Activated CD4-positive, alpha-beta T cell treated with anti-CD3 and anti-CD28 coated beads for 24 hours (primary cell): ENCODE measurements around the gene HIVEP3.

Experiments used
- DNase-seq, 2 donors: peaks; one replicate each; pipeline ENCODE4 v3.0.0-alpha.2; 2020; ENCODE audit warnings: low read depth in 2 of 2

HIVEP3 gene

DNA sequence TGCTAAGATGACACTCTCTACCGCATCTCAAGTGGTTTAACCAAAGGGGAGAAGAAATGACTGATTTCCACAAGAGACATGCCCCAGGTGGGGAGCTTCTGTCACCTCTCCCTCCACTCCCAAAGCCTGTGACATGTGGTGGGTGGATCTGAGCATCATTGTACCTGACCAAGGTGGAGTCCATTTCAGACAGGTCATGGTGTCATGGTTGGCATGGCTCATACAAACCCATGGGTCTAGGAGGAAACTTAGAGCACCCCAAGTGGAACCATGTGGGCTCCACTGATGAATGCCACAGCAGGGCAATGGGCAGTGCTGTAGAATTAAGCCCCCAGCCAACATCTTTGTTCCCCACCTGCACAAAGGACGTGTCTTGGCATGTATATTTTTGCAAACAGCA, 302.7 kb downstream of the HIVEP3 start:
- no peak for DNase-seq

DNA sequence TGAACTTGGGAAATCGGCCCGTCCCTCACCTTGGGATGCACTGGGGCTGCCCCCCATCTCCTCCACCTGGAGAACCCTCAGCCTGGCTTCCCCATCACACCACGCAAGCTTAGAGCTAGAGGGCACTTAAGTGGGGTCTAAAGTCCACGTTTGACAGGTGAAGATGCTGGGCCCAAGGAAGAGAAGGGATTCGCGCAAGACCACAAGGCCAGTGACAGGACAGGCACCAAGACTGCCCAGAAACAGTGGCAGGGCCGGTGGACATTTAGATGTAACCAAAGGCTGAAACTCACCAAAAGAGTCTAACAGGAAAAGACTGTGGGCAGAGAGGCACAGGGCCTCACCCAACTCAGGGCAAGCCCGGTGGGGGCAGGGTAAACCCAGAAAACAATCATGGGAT, 303.4 kb downstream of the HIVEP3 start:
- no peak for DNase-seq

DNA sequence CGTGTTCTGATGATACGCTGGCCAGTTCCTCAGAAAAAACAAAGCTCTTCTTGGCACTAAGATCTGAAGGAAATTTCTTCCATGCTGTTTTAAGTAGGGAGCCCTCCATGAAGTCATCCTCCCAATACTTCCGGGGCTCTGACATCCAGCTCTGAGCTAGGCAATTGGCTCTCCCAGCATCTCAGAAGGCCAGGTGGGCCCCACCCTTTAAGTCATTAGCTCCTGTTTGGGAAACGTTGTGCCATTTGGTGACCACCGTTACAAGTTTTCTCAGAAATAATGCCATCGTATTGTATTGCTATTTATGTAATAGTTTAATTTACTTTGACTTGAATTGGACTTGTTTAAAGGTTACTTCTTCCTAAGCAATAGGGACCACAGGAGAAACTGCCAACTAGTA, 303.9 kb downstream of the HIVEP3 start:
- DNase-seq, result no peak

DNA sequence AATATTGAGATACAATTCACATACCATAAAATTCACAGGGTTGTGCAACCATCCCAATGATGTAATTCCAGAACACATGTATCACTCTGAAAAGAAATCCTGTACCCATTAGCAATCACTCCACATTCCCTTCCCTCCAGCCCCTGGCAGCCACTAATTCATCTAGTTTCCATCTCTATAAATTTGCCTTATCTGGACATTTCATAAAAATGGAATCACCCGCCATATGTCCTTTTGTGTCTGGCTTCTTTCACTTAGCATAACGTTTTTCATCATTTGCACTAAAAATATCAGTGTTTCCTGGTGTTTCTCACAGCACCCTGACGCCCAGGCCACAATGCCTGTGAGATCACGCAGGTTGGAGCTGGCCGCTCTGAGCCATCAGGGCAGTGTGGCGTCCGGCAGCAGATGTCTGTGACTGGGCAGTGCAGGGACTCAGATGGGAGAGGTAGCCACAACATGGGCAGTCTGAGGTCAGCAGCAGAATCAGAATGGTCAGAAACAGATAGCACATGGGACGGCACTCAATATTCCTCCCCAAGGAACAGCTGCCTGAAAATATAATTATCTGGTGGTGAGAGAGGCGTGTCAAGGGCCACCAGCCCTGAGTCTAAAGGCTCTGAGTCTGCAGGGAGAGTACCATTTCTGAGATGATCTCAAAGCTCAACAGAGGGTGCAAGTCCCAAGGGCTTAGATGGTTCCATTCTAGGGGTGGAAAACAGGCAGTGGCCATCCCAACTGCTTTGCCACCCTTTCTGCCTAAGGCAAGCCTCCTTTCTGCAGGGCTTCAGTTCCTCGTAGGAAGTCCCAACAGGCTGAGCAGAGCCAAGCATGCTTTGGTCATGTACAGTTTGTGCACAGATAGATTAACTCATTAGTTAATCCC, 304.8 kb downstream of the HIVEP3 start:
- DNase-seq, result no peak

DNA sequence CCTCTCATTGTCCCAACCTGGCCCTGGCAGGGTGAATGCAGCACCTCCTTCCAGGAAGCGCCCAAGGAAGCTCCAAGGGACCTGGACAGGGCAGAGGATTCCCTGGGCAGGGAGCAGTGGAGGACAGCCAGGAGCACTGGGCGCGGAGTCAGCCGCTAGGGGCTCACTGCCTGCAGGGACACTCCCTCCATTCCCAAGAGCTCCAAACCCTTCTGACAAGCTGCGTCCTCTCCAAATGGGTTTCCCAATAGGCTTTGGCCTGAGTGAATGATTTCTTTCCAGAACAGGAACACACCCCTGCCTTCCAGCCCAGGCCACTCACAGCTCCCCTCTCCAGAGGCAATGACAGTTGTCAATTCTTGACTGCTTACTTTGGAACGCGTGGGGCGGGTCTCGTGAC, 305.8 kb downstream of the HIVEP3 start:
- DNase-seq, result no peak

DNA sequence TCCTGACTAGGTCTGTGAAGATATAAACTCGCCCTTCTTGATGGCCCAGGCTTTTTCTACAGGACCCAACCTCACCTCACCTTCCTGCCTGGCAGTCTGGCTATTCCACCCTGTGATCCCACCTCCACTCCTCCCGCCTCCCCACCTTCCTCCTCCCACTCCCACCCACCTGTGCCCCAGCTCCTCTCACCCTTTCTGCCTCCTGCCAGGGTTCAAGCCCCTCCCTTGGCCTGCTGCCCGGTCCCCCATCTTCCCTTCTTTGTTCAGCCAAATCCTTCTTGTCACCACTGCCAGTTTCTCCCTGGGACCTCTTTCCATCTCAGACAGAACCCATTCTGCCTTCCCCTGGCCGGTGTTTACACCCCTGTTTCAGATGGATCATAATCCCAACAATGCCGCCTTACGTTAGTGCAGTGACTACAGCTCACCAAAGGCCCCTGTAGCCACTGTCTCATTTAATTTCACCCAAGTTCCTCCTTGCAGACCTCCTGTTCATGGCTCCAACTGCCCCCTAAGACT, 306.7 kb downstream of the HIVEP3 start:
- DNase-seq, result no peak

DNA sequence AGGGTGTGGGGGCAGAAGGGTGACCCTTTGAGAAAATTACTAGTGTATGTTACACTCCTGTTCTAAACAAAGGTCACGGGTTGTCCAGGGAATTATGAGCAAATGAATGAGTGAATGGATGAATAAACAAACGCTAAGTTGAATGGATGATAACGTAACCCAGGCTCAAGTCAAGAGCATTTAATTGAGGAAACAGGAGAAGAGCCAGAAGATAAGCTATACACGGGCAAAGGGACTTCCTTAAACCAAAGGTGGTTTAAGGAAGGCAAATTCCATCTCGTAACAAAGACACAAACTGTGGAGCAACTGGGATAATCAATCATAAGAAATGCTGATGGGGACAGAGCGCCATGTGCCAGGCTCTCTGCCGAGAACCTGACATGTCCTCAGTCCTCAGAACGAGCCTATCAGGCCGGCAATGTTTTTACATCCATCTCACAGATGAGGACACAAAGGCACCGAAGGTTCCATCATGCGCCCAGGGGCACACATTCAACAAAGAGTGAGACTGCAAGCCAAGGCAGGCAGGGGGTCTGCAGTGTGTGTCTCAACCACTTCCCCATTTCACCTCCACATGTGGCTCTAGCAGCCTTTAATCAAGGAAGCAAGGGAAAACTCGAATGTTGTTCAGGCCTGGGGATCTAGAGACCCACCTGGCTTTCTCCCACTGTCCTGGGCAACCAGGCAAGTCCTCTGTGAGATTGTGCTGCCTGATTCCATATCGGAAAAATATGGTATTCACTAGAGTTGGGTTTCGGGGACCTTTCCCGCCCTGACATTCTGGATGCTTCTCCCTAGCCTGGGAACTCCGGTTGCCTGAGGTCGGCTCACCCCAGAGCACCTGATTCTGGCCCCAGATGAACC, 307.4 kb downstream of the HIVEP3 start:
- no peak for DNase-seq

DNA sequence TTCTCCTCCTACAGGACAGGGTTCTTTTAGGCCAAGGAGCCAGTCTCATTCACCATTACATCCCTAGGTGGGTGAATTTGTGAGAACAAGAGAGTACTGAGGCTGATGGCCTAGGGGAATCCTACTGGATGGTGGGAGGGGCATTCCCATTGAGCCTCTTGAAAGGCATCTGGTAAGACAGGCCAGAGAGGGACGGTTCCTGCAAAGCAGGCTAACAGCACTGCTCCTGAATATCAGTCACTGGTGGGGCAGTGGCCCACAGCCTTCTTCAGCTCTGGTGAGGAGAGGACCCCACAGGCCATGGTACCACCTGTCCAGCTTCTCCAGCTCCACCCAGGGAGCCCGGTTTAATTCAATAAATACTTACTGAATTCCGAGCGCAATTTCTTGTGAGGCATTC, 308.4 kb downstream of the HIVEP3 start:
- DNase-seq, result no peak

DNA sequence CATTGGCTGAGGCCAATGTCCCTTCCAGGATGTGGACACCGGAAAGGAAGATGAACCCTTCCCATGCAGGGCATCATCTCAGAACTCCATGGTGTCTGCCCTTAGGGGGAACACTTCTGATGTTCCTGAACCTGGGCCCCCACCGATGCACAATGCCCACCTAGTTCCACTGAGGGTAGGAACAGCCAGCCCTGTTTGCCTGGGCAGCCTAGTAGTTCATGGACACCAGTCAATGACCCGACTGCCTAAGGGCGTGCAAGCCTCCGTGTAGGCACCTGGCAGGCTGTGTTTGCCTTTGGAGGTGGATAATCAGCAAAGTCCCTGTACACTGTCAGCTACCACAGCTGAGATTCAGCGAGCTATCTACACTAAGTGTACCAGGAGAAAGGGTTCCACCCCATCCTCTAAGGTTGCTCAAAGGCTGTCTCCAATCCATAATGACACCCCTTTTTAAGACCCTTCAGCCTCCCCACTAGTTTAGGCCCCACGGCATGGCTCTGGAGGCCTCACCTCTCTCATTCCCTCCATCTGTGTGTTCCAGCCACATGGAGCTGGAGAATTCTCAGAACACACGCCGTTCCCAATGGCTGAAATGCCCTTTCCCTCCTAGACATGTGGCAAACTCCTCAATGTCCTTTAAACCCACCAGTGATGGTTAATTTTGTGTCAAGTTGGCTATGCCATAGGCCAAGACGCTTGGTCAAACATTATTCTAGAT, 309.4 kb downstream of the HIVEP3 start:
- no peak for DNase-seq

DNA sequence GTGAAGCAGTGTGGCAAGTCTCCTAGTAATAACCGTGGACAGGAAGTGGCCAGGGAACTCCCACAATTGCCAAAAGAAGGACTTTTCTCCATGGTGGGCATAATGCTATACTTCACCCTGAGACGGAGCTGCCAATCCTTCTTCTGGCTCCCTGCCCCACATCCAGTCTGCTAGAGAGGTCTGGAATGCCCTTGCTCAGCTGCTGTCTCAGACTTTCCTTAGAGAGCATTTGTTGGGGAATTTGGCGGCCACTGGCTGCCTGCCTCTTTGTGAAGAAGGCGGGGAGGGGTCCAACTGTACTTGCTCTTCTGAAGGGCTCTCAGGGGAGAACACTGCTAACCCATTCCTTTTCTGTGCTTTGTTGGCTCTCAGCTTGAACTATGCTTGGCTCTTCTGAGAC, 310.5 kb downstream of the HIVEP3 start:
- DNase-seq, result no peak

DNA sequence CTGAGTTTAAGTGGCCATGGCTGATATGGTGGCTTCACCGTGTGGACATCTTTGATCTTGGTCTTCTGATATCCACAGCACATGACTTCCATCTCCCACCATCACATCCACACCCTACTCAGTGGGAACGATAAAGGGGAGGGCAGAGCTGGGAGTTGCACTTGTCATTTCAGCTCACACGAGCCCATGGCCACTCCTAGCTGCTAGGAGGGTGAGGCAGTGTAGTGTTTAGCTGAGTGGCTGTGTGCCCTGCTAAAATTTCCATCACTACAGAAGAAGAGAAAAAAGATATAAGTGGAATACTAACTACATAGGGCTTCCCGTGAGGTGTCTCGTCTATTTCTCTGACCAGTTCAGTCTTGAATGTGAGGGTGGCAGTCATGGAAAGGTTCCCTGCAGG, 310.9 kb downstream of the HIVEP3 start:
- DNase-seq, result no peak

DNA sequence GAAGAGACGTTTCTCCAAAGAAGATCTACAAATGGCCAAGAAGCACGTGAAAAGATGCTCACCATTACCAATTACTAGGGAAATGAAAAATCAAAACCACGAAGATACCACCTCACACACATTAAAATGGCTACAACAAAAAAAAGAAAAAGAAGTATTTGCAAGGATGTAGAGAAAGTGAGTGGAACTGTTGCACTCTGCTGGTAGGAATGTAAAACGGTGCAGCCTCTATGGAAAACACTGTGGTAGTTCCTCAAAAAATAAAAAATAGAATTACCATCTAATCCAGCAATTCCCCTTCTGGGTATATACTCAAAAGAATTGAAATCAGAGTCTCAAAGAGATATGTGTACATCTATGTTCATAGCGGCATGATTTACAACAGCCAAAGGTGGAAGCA, 318.8 kb downstream of the HIVEP3 start:
- no peak for DNase-seq

DNA sequence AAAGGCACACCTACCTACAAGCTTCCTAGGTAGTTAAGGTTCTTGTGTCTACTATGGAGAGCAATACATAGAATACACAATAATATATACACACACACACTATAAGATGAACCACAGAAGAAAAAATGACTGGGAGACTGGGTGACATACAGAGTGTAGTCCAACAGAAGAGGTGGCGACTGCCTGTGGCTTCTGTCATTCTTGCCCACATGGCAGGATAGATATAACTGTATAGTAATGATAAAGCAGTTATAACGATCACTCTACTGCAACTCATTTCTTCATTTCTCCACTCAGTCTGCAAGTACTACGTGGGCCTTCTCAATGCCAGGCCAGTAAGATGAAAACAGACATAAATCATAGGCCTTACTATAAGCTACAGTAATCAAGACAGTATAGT, 320.4 kb downstream of the HIVEP3 start:
- DNase-seq, result no peak

DNA sequence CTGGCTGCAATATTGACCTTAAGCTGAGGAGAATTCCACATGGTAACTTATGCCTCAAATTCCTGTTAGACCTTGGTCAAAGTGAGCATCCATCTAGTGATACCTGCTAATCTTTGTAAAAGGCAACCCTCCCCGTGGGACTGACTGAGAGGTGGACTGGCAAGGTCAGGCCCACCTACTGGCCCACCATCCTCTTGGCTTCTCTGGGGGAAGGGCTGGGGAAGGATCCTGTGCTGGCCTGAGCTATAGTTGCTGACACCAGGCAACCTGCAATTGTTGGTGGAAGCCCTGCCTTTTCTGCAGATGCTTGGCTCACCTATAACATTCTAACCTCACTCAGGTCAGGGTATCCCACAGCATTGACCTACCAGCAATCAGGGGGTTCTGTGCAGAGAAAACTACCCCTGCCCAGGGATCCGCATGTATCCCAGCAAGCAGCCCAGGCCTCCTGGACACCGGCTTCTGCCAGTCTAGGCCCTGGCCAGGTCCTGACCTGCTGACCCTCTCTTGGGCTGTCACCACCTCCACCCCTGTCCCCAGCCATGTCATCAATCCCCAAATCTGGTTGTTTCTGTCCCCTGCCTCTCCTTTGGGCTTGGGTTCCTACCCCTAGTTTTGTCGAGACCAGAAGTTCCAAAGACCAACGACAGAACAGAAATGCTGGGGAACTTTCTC, 326.1 kb downstream of the HIVEP3 start:
- no peak for DNase-seq

DNA sequence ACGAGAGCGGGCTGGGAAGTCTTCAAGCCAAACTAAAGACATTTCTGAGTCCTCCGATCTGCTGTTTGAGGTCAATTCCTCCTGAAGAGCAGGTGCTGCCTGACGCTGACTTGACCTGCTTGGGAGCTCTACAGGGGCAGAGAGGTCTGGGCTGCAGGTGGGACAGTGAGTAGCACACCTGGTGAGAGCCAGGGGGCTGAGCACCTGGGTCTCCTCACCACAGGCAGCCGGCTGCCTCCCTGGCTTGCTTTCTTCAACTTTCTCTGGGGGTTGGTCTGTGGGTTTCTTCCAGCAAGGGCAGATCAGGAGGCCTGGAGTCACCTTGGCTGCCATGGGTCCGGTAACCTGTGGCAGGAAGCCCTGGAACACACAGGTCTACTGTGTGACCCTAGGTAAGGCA, 326.8 kb downstream of the HIVEP3 start:
- DNase-seq, result no peak

DNA sequence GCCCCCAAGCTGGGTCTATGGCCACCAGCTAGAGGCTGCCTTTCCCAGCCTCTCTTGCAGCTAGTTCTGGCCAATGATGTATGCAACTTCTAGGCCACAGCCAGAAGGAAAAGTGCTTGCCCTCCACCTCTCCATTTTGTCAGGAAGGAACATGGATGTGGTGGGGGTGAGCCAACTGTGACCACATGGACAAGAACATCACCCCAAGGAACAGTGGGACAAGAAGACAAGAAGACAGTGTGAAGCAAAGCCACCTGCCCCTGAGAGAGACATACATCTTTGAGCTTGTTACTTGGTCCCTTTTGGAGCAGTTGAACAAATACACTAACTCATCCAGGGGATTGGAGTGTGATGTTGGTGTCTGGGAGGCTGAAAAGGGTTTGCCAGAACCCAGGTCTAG, 328.4 kb downstream of the HIVEP3 start:
- DNase-seq, result no peak

DNA sequence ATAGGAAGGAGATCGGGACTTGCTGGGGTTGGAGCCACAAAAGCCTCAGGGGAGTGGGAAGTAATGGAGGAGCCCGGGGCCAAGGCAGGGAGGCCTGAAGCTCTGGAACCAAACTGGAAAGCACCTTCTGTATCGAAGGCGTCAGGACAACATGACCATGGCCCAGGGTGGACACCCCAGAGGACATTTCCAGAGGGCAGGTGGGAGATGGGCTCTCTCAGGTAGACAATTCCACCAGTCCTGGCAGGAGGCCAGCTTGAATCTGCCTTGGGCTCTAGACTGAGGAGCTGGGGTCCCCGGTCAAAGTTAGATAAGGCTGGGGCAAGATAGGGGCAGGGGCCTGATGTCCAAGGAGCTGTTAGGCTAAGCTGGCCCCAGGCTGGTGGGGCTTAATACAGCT, 329.3 kb downstream of the HIVEP3 start:
- DNase-seq, result no peak

DNA sequence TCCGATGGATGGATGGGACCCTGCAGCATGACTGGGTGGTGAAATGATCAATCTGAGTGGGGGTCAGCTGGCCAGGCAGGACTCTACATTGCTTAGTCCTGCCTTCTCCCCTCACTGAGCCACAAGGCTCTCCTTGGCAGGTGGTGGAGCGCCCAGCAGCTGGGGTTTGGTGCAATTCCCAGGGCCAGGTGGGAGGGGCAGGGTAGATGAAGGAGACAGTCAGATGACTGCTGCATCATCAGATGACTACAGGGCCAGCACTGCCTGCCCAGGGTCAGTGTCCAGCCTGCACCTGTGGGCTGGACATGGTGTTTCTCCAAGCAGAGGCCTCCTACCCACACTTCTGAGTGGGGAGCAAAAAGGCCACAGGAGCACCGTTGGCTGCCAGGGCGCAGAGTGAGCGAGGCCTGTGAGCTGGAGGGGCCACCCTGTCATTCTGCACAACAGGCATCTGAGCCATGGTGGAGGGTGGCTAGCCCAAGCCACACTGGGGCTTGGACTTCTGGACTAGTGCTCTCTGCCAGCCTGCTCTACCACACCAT, 330.3 kb downstream of the HIVEP3 start:
- no peak for DNase-seq

DNA sequence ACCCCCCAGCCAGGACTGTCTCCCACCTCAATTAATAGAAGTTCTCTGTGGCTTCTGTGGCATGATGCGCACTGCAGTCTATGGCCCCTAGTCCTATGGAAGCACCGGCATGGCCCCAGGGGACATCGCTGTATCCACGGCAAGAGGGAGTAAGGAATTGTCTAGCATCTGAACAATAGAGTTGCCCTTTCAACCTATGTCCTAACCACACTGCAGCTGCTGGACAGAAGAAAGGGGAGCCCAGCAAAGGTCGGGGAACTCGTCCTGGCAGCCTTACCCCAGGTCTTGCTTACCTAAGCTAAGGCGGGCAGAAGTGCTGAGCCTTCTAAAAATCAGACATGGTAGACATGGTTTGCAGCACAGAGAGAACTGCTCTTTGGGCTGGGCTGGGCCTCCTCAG, 330.9 kb downstream of the HIVEP3 start:
- DNase-seq, result no peak

DNA sequence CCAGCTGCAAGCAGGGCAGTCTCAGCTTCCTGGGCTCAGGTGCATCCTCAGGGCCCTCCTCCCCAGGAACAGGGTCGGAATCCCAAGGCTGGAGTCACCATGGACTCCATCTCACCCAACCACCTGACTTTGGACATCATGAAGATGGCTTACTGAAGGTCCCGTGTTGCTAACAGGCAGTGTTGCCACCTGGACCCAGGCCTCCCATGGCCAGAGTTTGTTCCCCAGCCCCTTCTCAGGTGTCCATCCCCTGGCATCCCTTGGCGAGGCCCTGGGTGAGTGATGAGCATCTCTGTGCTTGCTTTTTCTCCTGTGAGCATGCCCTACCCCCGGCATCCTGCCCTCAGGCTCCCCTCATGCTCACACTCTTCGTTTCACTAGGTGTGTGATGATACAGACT, 332.5 kb downstream of the HIVEP3 start:
- DNase-seq, result no peak
